Breast epithelium (tissue), 4 donors: ENCODE measurements around the gene ARHGAP9. TPM values are rescaled to one million over a fixed set of nuclear protein-coding genes. Genes with fewer than 3 reads are reported as not detected.

Experiments
- DNase-seq, 2 donors: peaks; one replicate each; pipeline ENCODE4 v3.0.0-alpha.2; 2019; ENCODE audit warnings: low spot score in 2 of 2
- H3K27ac ChIP-seq, 2 donors: fragments of 200-600 bp; sonication (generic) in 1 of 2; one replicate each; pipeline ENCODE4 v1.5.1; 2016 to 2019; ENCODE audit warnings: mild to moderate bottlenecking in 1 of 2
- H3K27me3 ChIP-seq, 2 donors: fragments of 200-600 bp; sonication (generic) in 1 of 2; one replicate each; pipeline versions ENCODE4 v1.5.1 to v1.6.0; 2017 to 2019; ENCODE audit warnings: control low read depth in 1 of 2, mild to moderate bottlenecking in 1 of 2
- H3K36me3 ChIP-seq: fragments of 200-600 bp; one replicate; pipeline ENCODE4 v1.5.1; 2019
- H3K4me1 ChIP-seq, 2 donors: fragments of 200-600 bp; sonication (generic); one replicate each; pipeline ENCODE4 v1.5.1; 2016 to 2019; ENCODE audit warnings: control low read depth in 1 of 2
- H3K4me3 ChIP-seq, 3 donors: fragments of 200-600 bp; sonication (generic); 1 replicate in 2 of 3; 2 replicates in 1 of 3; pipeline ENCODE4 v1.5.1; 2016 to 2019; ENCODE audit warnings: mild to moderate bottlenecking in 3 of 3, moderate library complexity in 2 of 3
- H3K9me3 ChIP-seq, 2 donors: fragments of 200-600 bp; sonication (generic) in 1 of 2; one replicate each; pipeline ENCODE4 v1.5.1; 2016 to 2019; ENCODE audit warnings: control low read depth in 1 of 2
- CTCF ChIP-seq, 3 donors: fragments of 450-650 bp; IDR thresholded peaks; one replicate each; pipeline ENCODE4 v1.5.1; 2016 to 2017; ENCODE audit warnings: antibody characterized with exemption in 3 of 3, mild to moderate bottlenecking in 3 of 3, moderate library complexity in 3 of 3
- POLR2A ChIP-seq: fragments of 450-650 bp; IDR thresholded peaks from one replicate; pipeline ENCODE4 v1.6.1; 2016; ENCODE audit warnings: antibody characterized with exemption, mild to moderate bottlenecking, moderate library complexity
- POLR2AphosphoS5 ChIP-seq, 3 donors: sonication (generic); formaldehyde crosslinking; IDR thresholded peaks; one replicate each; pipeline ENCODE4 v1.6.1; 2017; ENCODE audit warnings: antibody characterized with exemption in 3 of 3
- intact Hi-C: fragments of 100-400 bp; cut with DNase I; formaldehyde crosslinking; loops from one replicate; pipeline ENCODE4 v1.15.1; 2023; ENCODE audit warnings: low total_unique reads
- total RNA-seq, 3 donors: library from RNA; depleted of rRNA; stranded (reverse); fragments of >200 nt; gene quantifications; one replicate each; pipeline ENCODE4 v1.1.0, GENCODE V29; 2016

The ARHGAP9 gene
- 10 to 100 TPM; 10.8 to 16.6 (median 11.1) TPM for total RNA-seq

DNA sequence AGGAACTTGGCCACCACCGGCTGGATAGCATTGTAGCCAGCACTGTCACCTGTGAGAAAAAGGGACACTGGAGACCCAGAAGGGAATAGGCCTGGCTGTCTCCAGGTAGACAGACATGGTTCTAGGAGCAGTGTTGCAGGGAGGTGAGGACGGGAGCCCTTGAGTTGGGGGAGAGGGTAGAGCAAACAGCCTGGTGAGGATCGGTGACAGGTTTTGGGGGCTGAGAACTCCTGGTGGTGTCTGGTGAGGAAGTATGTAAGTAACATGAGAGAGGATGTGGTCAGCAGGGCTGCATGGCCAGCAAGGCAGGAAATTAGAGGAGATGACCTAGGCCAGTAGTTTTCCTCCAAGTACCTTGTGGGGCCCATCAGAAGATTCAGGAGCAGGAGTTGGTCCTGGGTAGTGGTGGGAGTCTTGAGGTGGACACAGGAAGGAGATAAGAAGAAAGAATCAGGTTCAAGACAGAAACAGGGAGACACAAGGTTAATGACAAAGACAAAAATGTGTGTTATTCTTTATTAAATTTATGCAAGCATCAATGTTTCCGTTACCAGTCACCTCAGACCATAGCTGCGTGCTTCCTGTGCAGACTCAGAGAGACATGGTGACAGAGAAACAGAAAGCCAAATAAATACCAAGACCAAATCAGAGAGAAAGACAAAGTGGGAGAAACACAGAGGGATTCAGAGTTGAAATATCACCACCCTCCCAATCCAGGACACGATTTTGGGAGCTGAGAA is at the start of gene ARHGAP9:
Gene ARHGAP9, minus strand, starts transcription at position 491 of the 740 bp plus-strand sequence. Its CDS starts 460 bp downstream, at position 31.
- H3K27ac ChIP-seq, result peak within 1 kb of the TSS; percentile 34 to 58
- no peak for TF ChIP-seq POLR2A
- TF ChIP-seq POLR2AphosphoS5 (IDR thresholded peaks at IDR 0.05), result no peak
- TF ChIP-seq CTCF (IDR thresholded peaks at IDR 0.05), result no peak
- H3K36me3 ChIP-seq, result no peaks in the 10 kb centered on the region
- H3K4me1 ChIP-seq, result peaks cover 0 to 15% of the 10 kb centered on the region in 2 donors
- peaks cover 0 to 30% of the 10 kb centered on the region in 2 donors for H3K27me3 ChIP-seq
- intact Hi-C loops, result no loop called here
- no peak within 1 kb of the TSS for H3K4me3 ChIP-seq
- no peaks in the 10 kb centered on the region for H3K9me3 ChIP-seq
- DNase-seq, result no peak

DNA sequence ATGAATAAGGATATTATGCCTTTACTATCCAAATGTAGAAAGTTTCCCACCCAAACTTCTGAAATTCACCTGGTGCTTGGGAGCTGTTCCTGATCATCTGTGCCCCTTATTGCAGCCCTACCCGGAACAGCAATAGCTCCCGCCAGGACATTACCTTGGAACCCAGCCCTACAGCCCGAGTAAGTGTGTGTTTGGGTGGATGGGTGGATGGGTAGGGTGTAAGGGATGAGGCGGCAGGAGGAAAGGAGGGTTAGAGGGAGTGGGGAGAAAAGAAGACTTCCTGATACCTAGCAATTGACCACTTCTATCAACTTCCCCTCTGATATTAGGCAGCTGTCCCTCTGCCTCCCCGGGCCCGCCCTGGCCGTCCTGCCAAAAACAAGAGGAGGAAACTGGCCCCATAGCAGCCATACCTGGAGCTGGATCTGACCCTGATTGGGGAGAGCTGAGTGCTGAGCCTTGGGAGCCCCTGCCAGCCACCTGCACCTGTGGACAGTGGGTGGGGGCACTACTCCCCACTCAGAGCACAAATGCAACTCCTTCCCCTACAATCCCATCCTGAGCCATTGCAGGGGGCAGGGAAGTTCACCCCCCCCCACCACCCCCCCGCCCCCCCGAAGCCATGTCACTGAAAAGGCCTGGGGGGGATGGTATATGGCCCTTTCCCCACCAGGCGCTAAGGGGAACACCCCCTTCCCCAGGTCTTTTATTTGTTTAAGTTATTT is 49.3 kb upstream of the ARHGAP9 start:
- Histone ChIP-seq H3K36me3 (peaks cover 4% of the 10 kb centered on the region), H3K9me3 (no peaks in the 10 kb centered on the region), H3K4me3 (no peak overlapping the region), H3K4me1 (peaks cover 0 to 10% of the 10 kb centered on the region in 2 donors), H3K27ac (no peak overlapping the region), H3K27me3 (no peaks in the 10 kb centered on the region)
- no peak for DNase-seq
- intact Hi-C loops, result no loop called here
- no peak for TF ChIP-seq CTCF (IDR thresholded peaks at IDR 0.05)
- TF ChIP-seq POLR2AphosphoS5 (IDR thresholded peaks at IDR 0.05), result no peak
- no peak for TF ChIP-seq POLR2A

- no peak for DNase-seq
- H3K36me3 ChIP-seq, result peaks cover 4% of the 10 kb centered on the region
Measured at GRCh38 chr12:57528176-57528575, 48.5 kb upstream of the ARHGAP9 start.

DNA sequence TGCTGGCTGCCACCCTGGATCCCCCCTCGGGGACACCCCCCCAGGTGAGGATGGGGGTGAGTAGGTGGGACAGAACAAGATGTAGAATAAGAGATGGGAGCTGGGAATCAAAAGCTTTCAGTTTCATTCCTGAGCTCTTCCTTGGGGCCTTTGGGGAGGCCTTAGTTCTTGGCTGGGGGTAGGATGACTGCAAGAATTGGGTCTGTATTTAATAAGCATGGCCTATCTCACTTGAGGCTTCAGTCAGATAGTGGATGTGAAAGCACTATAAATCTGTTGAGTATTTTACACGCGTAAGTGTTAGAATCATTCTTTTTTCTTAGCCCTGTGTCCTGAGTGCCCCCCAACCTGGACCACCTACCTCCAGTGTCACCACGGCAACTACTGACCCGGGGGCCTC is 47.5 kb upstream of the ARHGAP9 start:
- H3K36me3 ChIP-seq, result peaks cover 2% of the 10 kb centered on the region
- TF ChIP-seq POLR2A, result no peak
- TF ChIP-seq CTCF (IDR thresholded peaks at IDR 0.05), result no peak
- no peak for TF ChIP-seq POLR2AphosphoS5 (IDR thresholded peaks at IDR 0.05)
- intact Hi-C loops, result no loop called here
- H3K27ac ChIP-seq, result no peak overlapping the region
- H3K4me3 ChIP-seq, result no peak overlapping the region
- no peaks in the 10 kb centered on the region for H3K27me3 ChIP-seq
- peaks cover 0 to 18% of the 10 kb centered on the region in 2 donors for H3K4me1 ChIP-seq
- no peak for DNase-seq
- H3K9me3 ChIP-seq, result no peaks in the 10 kb centered on the region

More at GRCh38 chr12:57528176-57528575, 48.5 kb upstream of the ARHGAP9 start:
- Histone ChIP-seq H3K9me3 (no peaks in the 10 kb centered on the region), H3K4me1 (peaks cover 0 to 17% of the 10 kb centered on the region in 2 donors), H3K27me3 (no peaks in the 10 kb centered on the region), H3K27ac (no peak overlapping the region), H3K4me3 (no peak overlapping the region)
- intact Hi-C loops, result no loop called here
- TF ChIP-seq POLR2AphosphoS5 (IDR thresholded peaks at IDR 0.05) (no peak), CTCF (IDR thresholded peaks at IDR 0.05) (no peak), POLR2A (no peak)
